ENCODE data around the gene RENBP.

- TF ChIP-seq CTCF (IDR thresholded peaks at IDR 0.05) = no peak
- TF ChIP-seq POLR2A (IDR thresholded peaks at IDR 0.05) = no peak
These were observed 10.7 kb downstream of the RENBP start for GRCh38 chrX:153933748-153934147.
